H1 (cell line): ENCODE data around the gene LRP2BP. TPM values are rescaled to one million over a fixed set of nuclear protein-coding genes. Genes with fewer than 3 reads are reported as not detected.

ENCODE experiments used
- CEBPB ChIP-seq: IDR thresholded peaks from 2 replicates; pipeline ENCODE4 v1.6.1; 2012; ENCODE audit warnings: low read depth, low read length
- NRF1 ChIP-seq: IDR thresholded peaks from 2 replicates; pipeline ENCODE4 v1.6.1; 2011; ENCODE audit warnings: mild to moderate bottlenecking, low read depth, low read length, improper control_type of control experiment
- POLR2A ChIP-seq, 2 experiments: IDR thresholded peaks; 1 replicate in 1 of 2; 2 replicates in 1 of 2; pipeline ENCODE4 v1.6.1; 2011; ENCODE audit warnings: low read depth in 2 of 2, low read length in 2 of 2, mild to moderate bottlenecking in 2 of 2; ENCODE audit errors: control extremely low read depth in 1 of 2
- RBBP5 ChIP-seq: IDR thresholded peaks from 2 replicates; pipeline ENCODE4 v1.7.1; 2012; ENCODE audit warnings: low read depth, mild to moderate bottlenecking, inconsistent platforms, low read length, moderate library complexity, borderline replicate concordance
- SIX5 ChIP-seq: IDR thresholded peaks from 2 replicates; pipeline ENCODE4 v1.6.1; 2011; ENCODE audit warnings: mild to moderate bottlenecking, low read depth, low read length
- SUZ12 ChIP-seq: fragments of 200-600 bp; sonication (generic); IDR thresholded peaks from 2 replicates; pipeline ENCODE4 v1.6.1; 2012; ENCODE audit warnings: mild to moderate bottlenecking, inconsistent platforms, low read length, moderate library complexity, mixed read lengths
- polyA plus RNA-seq, 7 experiments: library from polyadenylated mRNA; depleted of rRNA in 3 of 7; stranded (reverse) in 5 of 7; unstranded in 2 of 7; fragments of >200 nt in 5 of 7; fragments of 200-250 nt in 2 of 7; gene quantifications; 1 replicate in 5 of 7; 2 replicates in 1 of 7; 4 replicates in 1 of 7; pipeline versions ENCODE4 v1.2.1 to v1.2.3, GENCODE V29; 2011 to 2013; ENCODE audit warnings: missing spikeins in 2 of 7, mixed read lengths in 2 of 7
- total RNA-seq: library from RNA; stranded (reverse); fragmentation: NEBNext Ultra II Directional; extraction: Animal tissue kit (Norgen Biotek cat#: 25700); gene quantifications from 2 replicates; pipeline ENCODE4 v1.2.1, GENCODE V29; 2021

LRP2BP gene
- total and polyA plus RNA-seq, 2 of the 8 experiments (the other 6 are each of a cell fraction or from before 2014, with no cell fraction given): 0.12 to 0.30 TPM

- TF ChIP-seq SUZ12 (no peak), CEBPB (no peak), POLR2A (IDR thresholded peaks at IDR 0.05; ENCODE audit: control extremely low read depth in 1 of 2, low read depth in 2 of 2, low read length in 2 of 2) (no peak), SIX5 (no peak), NRF1 (no peak), RBBP5 (no peak)
Measured at GRCh38 chr4:185374027-185374426, 21.7 kb downstream of the LRP2BP start (continued).
